ENCODE results near the gene CBX1.

CBX1 gene

DNA sequence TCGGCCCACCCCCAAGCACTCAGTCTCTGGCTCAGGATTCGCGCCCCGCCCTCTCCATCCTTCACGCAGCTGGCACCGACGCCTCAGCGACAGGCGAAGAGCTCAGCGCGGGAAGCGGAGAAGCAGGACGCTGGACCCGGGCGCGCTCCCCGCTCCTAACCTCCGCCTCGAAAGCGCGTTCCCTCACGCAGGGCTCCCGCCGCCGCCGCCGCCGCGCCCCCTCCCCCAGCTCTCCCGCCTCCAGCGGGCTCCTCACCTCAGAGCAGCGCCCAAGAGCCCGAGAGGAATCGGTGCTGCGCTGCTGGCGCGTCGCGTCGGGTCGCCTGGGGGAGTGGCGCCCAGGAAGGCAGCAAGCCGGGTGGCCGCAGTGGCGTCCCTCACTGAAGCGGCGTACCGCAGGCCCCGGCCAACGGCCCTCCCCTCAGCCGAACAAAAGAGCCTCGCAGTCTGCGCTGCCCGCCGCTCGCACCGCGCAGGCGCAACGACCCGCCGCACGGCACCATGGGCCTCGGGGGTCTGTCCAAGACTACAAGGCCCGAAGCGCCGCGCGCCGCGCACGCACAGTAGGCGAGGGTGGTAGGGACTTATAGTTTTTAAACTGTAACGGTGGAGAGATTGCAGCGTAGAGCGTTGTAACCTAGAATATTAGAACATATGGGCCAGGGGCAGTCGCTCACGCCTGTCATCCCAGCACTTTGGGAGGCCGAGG, at the start of gene CBX1:
Gene CBX1, minus strand, starts transcription at position 467 of the 709 bp plus-strand sequence. CDS start 24,474 bp downstream, outside the sequence.
- TF ChIP-seq, protein P1, sequence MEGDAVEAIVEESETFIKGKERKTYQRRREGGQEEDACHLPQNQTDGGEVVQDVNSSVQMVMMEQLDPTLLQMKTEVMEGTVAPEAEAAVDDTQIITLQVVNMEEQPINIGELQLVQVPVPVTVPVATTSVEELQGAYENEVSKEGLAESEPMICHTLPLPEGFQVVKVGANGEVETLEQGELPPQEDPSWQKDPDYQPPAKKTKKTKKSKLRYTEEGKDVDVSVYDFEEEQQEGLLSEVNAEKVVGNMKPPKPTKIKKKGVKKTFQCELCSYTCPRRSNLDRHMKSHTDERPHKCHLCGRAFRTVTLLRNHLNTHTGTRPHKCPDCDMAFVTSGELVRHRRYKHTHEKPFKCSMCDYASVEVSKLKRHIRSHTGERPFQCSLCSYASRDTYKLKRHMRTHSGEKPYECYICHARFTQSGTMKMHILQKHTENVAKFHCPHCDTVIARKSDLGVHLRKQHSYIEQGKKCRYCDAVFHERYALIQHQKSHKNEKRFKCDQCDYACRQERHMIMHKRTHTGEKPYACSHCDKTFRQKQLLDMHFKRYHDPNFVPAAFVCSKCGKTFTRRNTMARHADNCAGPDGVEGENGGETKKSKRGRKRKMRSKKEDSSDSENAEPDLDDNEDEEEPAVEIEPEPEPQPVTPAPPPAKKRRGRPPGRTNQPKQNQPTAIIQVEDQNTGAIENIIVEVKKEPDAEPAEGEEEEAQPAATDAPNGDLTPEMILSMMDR (IDR thresholded peaks at IDR 0.05; ENCODE audit: extremely low read depth, missing control alignments), result no peak
- peak; percentile 94 for DNase-seq (ENCODE audit: low spot score)

- TF ChIP-seq, protein P1 (IDR thresholded peaks at IDR 0.05; ENCODE audit: extremely low read depth, missing control alignments), result no peak
- DNase-seq (ENCODE audit: low spot score), result no peak
These were observed 49.3 kb upstream of the CBX1 start for GRCh38 chr17:48150597-48151001.

- TF ChIP-seq, protein P1 (IDR thresholded peaks at IDR 0.05; ENCODE audit: extremely low read depth, missing control alignments), result no peak
- no peak for DNase-seq (ENCODE audit: low spot score)
These were observed 48.6 kb upstream of the CBX1 start for GRCh38 chr17:48149787-48150463.

- DNase-seq (ENCODE audit: low spot score), result no peak
- TF ChIP-seq, protein P1 (IDR thresholded peaks at IDR 0.05; ENCODE audit: extremely low read depth, missing control alignments), result no peak
These were observed 47.8 kb upstream of the CBX1 start for GRCh38 chr17:48148854-48149786.

DNA sequence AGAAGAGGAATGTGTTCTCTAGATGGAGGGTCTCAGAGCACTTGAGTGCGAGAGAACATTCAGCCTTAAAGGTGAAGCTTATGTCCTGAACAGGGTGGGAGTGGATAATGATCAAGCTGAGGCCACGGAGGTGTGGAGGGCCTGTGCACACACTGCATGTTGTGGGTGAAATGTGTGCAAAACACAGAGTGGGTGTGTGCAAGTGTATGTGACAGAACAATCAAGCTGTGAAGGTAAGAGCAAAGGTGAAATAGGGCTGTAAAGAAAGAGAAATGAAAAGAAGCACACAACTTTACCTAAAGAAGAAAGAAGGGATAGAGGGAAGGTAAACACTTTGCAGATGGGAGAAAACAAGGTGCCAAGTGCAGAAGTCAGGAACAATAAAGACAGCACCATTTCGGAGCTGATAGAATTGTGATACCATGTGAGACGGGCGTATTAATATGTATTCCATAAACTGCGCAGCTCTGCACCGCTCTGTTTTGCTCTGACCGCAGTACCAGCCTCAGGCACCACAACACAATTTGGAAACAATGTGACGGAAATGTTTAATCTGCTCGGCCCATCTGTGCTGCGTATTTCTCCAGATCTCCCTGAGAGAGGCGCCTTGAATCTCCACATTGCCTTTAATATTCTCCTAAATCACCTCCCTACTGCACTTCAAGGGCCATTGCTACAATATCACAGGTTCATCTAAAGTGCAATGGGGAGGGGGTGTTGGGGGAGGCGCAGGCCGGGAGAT, 46.9 kb upstream of the CBX1 start:
- DNase-seq (ENCODE audit: low spot score), result no peak
- TF ChIP-seq, protein P1 (IDR thresholded peaks at IDR 0.05; ENCODE audit: extremely low read depth, missing control alignments), result no peak

GRCh38 chr17:48144976-48145798, 43.9 kb upstream of the CBX1 start:
- TF ChIP-seq, protein P1 (IDR thresholded peaks at IDR 0.05; ENCODE audit: extremely low read depth, missing control alignments), result no peak

More at GRCh38 chr17:48144976-48145798, 43.9 kb upstream of the CBX1 start:
- no peak for DNase-seq (ENCODE audit: low spot score)
